HG03439 (cell line): ENCODE data around the gene PIAS2.
A peak's percentile ranks its signal among the peaks of the same experiment; 100 is the strongest.
"Not testable (repeated sequence)": the region's sequence is repeated elsewhere in the genome, so short reads cannot be mapped to it uniquely, and the experiment has no call there.

Experiments used
- ATAC-seq: cut with Tn5 transposase; IDR thresholded peaks from one replicate; pipeline ENCODE4 v1.9.1; 2021; ENCODE audit warnings: mild to moderate bottlenecking, moderate library complexity; ENCODE audit not compliant: unreplicated experiment

The PIAS2 gene

DNA sequence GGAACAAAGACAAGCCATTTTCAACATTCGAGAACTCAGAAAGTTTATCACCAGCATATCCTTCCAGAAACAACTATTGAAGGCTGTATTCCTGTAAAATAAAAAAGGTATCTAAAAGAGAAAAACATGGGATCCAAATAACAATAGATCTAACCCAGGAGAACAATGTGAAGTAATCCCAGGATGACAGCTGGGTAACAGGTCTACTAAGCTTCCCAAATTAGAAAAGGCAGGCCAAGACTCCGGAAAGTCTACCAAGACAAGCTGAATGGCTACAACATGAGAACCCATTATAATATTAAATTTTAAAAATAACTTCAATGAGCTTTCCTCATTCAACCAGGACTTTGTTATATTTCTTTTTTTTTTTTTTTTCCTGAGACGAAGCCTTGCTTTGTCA is 6.5 kb downstream of the PIAS2 start:
- no peak for ATAC-seq

DNA sequence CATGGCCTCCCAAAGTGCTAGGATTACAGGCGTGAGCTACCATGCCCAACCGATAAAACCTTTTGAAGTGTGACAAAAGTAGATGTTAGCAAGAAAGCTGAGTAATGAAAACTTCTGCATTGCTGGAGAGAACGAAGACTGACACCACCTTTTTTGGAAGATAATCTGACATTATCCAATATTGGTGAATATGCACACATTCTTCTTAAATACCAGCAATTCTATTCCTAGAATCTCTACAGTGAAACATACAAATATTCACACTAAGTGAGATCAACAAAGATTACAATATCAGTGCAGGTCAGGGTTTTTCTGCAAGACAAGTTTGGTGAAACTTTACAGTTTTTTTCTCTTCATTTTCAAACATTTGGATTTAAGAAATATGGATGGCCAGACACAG is 7.8 kb downstream of the PIAS2 start:
- no peak for ATAC-seq

DNA sequence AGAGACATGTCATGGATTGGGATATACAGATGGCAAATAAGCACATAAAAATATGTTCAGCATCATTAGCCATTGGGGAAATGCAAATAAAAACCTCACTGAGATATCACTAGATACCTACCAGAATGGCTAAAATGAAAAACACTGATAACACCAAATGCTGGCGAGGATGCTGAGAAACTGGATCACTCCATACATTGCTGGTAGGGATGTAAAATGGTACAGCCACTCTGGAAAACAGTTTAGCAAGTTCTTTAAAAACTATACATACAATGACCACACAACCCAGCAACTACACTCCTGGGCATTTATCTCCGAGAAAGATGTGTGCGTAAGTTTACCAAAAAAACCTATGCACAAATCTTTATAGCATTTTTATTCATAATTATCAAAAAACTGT is 13.9 kb downstream of the PIAS2 start:
- no peak for ATAC-seq

DNA sequence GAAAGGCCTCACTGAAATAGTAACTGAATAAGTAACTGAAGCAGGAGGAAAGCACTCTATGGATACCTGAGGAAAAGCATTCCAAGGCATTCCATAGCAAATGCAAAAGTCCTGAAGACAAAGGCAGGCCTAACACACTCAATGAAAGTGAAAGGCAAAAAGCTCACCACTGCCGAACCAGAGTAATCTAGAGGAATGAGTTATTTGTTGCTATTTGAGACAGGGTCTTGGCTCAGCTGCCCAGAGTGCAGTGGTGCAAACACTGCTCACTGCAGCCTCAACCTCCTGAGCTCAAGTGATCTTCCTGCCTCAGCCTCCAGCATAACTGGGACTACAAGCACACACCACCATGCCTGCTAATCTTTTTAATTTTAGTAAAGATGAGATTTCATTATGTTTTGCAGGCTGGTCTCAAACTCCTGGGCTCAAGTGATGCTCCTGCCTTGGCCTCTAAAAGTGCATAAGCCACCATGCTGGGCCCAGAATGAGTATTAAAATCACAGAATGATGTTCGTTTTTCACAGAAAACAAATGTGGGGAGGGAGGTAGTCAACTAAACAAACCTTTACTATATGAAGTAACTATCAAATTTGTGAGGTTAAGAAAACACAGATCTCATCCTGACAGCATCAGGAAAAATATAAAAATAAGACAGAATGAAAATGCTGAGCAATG is 17.9 kb downstream of the PIAS2 start:
- ATAC-seq = no peak

DNA sequence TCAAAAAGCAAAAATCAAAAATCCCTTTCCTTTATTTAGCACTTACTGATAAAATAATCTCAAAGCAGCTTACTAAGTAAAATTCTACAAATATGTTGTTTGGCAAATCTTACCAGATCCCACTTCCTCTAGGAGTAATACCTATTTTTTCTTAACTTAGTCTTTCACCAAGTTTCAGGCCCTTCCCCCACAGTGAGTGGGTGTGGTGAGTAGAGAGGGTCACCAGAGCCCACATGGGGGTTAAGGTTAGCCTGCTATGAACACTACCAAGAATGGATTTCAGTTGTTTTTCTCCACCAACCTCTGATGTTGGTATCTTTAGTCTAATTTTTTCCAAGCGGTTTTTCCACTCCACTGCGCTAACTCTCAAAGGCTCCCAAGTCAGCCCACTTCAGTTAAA is 23.2 kb downstream of the PIAS2 start:
- ATAC-seq = no peak

DNA sequence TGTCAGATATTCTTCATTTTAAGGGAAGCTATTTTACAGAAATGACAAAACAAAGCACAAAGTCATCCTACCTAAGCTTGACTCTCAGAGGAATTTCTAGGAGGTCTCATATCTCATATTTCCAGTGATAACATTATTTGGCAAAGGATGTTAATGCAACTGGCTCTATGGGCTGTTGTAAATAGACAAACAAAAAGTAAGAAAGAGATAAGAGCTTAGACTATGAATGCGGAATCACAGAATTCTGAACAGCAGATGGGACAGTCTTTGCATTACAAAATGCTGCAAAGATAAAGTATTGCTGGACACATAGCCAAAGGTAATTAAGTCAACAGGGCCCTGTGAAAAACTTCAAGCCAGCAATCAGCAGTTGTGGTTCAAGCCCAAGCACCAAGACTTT is 23.9 kb downstream of the PIAS2 start:
- ATAC-seq = no peak

DNA sequence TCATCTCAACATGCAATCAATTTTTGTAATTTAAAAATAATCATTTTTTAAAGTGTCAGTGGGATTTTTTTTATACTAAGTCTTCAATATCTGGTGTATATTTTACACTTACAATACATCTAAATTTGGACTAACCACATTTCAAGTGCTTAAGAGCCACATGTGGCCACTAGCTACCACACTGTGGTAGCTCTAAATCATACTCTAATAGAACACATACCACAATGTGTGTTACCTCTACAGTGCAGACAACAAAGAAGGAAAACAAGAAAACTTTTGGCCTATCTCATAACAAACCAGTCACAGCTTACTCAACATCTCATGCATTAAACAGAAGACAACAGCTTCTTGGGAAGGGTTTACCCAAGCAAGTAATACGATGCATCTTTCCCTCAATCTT is 24.5 kb downstream of the PIAS2 start:
- peak; percentile 42 for ATAC-seq

DNA sequence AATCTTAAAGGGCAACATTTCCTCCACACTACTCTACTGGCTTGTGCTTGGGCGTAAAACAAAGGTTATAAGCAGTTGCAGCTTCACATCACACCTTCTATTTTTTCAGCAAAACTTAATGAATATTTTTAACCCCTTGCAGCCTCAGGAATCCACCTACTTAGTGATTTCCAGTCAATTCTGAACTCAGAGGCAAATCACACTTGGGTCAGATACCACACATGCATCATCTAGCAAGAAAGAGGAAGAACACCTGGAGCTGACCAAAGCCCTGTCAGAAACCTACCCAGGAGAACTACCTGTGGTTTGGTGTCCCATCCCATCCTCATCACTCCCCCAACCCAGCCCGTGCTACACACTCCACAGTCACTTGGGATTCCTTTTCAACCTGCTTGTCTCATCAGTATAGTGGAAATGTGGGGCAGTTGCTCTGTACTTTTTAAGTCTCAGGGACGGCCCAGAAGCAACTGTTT is 25.5 kb downstream of the PIAS2 start:
- ATAC-seq = peak; percentile 73

DNA sequence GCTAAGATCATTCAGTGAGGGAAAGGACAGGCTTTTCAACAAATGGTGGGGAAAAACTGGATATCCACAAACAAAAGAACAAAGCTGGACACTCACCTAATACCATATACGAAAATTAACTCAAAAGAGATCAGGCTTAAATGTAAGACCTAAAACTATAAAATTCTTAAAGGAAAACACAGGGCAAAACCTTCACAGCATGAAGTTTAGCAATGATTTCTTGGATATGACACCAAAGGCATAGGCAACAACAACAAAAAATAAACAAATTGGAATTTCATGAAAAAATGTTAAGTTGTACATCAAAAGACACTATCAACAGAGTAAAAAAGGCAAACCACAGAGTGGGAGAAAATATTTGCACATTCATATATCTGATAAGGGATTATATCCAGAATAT is 28.3 kb downstream of the PIAS2 start:
- no peak for ATAC-seq

DNA sequence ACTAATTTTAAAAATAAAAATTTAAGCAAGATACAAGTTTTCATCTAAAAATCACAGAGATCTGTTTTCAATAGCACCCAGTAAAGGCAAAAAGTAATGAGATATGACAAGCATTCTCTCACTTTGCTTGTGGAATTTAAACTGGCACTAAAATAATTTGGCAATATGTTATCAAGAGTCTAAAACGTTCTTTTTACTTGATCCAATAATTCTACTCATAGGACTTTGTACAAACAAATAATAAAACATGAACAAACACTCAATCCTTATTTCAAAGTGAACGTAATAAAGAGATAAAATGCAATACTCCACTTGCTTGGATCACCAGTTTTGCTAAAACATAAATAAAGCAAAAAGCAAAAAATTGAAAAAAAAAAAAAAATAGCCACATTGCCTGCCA is 30.4 kb downstream of the PIAS2 start:
- no peak for ATAC-seq

DNA sequence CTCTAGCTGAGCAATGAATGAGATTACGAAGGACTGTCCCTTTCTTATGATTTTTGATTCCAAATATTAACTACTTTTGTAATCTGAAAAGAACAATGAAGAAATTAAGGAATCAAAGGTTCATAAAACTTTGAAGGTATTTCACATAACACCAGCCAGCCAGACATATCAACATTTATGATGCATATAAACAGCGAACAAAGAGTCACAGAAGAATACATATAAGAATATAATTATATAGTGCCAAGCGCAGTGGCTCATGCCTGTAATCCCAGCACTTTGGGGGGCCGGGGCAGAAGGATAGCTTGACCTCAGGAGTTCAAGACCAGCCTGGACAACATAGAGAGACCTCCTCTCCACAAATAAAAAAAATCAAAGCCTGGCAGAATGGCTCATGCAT is 34.1 kb downstream of the PIAS2 start:
- no peak for ATAC-seq

DNA sequence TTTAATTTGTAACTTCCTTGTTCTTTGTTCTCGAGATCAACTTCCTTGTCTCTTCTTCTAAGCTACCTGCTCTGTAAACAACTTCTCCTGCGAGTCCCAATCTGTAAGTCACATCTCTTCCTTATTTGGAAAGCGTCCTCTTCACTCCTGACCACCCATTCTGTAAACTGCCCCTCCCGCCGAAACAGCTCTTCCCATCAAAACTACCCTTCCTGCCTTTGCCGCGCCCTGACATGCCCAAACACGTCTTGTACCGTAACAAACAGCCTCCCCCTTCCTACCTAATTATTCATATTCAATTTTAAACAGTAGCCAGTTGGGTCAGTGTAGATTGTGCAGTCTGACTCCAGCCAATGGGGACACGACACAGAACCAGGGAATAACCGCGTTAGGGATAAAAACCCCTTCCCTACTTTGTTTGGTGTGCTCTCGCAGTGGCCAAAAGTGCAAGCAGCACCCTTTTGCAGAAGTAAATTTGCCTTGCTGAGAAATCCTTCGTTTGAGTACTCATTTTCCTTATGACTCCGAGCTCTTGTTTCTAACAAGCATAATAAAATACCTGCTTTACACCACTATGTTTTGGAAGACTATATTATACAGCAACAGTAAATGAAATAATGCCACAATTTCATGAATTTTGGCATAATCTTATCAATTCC is 39.8 kb downstream of the PIAS2 start:
- no peak for ATAC-seq

DNA sequence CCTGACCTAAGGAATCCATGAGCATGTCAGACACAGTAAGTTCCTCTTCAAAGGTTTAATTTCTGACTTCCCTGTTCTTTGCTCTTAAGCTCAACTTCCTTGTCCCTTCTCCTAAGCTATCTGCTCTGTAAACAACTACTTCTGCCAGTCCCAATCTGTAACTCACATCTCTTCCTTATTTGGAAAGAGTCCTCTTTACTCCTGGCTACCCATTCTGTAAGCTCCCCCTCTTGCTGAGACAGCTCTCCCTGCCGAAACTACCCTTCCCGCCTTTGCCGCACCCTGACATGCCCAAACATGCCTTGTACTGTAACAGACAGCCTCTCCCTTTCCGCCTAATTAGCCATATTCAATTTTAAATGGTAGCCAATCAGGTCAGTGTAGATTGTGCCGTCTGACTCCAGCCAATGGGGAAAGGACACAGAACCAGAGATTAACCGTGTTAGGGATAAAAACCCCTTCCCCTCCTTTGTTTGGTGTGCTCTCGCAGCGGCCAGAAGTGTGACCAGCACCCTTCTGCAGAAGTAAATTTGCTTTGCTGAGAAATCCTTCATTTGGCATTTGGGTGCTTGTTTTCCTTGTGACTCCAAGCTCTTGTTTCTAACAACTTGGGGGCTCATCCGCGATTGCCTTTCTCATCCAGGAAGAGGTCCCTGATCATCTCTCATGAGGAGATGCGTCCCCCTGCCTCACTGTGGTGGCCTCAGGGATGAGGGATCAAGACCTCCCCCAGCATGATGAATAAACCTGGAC is 49.0 kb downstream of the PIAS2 start:
- no peak for ATAC-seq

DNA sequence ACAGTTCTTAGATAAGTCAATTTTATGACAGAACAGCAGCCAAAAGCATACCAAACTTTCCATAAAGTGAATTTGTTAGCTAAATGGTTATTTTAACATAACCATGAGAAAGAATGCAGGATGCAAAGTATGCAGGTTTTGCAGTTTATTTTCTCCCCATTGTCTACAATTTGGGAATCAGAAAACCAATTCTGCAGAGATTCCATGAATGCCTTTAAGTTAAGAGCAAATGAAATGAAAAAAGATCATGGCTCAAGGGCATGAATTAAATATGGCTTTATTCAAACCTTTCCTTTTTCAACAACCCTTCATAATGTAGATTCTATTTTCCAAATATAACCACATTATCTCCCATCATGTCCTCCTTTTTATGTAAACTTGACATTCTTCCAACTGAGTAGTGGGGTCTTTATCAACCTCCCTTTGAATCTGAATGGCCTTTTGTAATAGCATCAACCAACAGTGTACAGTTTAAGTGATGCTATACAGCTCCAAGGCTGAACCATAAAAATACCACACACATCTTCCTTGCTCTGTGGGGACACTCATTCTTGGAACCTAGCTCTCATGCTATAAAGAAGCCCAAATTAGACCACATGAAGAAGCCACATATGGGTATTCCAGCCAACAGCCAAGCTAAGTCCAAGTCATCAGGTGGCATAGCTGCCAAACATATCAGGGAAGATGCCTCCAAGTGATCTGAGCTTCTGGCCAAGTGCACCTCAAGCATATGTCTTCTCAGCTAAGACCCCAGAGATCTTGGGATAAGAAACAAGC is 49.8 kb downstream of the PIAS2 start:
- no peak for ATAC-seq

DNA sequence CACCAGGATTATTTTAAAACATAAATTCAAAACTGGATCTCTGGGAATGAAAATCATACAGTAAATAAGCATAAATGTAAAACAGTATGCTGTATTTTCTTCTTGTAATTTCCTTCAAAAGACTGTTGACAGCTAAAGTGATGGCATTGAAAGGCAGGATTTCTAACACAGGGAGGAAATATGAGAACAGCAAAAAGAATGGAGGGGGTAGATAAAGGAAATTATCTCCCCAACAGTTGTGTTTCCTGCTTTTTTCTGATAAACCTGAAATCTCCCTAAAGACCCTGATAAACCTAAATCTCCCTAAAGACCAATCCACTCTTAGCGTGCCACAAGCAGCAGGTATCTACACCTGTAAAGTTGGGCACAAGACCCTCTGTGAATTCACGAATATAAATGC is 50.8 kb downstream of the PIAS2 start:
- no peak for ATAC-seq

DNA sequence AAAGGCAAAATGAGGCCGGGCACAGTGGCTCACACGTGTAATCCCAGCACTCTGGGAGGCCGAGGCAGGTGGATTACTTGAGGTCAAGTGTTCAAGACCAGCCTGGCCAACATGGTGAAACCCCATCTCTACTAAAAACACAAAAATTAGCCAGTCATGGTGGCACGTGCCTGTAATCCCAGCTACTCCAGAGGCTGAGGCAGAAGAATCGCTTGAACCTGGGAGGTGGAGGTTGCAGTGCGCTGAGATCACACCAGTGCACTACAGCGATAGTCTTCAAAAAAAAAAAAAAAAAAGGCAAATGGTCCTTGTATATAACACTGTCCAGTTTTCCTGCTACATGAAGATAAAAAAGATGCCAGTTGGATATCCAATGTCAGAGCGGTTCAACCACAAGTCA is 52.1 kb downstream of the PIAS2 start:
- ATAC-seq = not testable (repeated sequence)

DNA sequence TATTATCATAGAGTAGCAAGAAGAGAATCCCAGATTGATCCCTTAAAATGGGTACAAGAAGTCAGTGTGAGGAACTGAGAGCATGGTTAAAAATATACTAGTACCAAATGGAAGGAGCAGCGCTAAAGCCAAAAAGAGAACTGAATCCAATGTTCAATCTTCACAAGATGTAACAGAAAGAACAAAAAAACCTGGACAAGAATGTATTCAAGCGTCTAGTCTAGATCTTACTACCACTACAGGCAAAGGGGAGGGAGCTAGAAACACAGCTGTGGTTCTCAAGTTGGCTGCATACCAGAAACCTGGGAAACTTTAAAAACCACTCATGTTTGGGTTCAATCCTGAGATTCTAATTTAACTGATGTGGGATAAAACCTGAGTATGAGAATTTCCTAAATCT is 57.5 kb downstream of the PIAS2 start:
- no peak for ATAC-seq

DNA sequence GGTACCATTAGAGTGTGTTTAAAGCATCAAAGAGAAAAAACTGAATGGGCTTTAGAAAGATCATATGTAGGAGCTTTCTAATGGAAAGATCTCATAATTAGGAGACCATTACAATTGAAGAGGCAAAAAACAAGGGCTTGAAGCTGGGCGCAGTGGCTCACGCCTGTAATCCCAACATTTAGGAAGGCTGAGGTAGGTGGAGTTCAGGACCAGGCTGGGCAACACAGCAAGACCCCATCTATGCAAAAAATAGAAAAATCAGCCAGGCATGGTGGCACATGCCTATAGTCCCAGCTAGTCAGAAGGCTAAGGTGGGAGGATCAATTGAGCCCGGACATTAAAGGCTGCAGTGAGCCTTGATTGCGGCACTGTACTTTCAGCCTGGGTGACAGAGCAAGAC is 59.0 kb downstream of the PIAS2 start:
- ATAC-seq = no peak

DNA sequence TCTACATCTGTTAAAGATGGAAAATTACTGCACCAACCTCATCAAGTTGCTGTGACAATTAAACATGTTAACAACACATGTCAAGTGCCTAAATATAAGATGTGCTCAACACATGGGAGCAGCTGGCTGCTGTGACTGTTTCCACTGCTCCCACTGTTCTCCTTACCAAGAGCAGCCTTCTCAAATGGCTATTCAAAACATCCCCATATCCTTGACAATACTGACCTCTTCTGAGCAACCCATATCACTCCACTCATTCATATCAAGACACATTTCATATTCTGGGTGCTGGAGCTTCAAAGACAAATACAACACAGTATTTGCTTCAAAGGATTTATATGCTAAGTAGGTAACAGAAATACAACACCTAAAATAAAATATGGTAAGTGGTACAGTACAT is 60.3 kb downstream of the PIAS2 start:
- ATAC-seq = no peak

DNA sequence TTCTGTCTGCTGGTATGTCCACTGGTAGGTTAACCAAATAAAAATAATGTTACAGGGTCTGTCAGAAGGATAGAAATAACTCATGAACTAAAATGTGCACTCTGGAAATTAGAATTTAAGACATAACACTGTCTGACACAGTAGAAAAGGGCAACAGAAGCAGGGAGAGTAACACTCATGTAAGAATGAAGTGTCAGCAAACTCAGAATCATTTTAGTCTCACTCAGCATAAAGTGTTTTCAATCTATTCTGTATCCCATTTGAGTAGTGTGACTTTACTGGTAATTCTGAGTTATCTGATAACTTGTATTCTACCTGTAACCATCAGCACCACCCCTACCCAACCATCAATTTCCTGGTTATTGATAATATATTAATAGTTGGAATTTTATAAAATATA is 68.3 kb downstream of the PIAS2 start:
- ATAC-seq = no peak

DNA sequence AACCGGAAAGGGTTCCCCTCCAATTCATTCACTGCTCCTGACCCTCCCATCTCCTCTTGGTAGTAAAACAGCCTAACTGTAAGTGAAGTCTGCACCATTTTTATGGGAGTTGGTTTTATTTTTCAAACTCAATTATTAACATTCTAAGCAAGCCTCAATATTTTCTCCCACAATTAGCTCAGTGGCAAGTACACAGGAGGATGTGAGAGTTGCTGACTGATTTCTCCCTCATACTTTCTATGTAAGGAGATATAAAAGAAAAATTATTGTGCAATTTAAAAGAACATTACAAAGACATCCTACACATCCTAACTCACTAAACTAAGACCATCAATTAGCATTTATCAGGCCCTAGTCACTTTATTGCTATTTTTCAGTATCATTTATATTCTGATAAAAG is 73.9 kb downstream of the PIAS2 start:
- no peak for ATAC-seq
